NCI-H1092 (cell line): ENCODE measurements around the gene LOXL4.
"Not testable (repeated sequence)": the region's sequence is repeated elsewhere in the genome, so short reads cannot be mapped to it uniquely, and the experiment has no call there.

Experiments used
- DNase-seq: peaks from one replicate; lab custom pipeline; 2025; lab: John Stamatoyannopoulos, UW

LOXL4 gene

DNA sequence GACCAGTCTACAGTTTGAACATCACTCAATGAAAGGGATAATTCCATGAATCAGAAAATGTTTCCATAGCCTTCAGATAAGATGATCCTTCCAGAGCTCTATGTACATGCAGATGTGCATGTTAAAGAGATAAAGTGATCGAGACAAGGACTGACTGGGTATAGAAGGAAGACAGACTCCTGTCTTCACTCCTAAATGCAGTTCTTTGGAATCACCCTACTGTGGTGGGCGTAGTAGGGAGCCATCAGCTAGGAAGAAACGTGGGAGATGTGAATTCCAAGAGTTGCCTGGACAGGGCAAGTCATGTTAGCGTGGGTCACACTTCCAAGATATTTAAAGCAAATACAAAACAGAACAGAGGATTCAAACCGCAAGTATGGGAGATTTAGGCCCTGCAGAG, 23.9 kb downstream of the LOXL4 start:
- no peak for DNase-seq

DNA sequence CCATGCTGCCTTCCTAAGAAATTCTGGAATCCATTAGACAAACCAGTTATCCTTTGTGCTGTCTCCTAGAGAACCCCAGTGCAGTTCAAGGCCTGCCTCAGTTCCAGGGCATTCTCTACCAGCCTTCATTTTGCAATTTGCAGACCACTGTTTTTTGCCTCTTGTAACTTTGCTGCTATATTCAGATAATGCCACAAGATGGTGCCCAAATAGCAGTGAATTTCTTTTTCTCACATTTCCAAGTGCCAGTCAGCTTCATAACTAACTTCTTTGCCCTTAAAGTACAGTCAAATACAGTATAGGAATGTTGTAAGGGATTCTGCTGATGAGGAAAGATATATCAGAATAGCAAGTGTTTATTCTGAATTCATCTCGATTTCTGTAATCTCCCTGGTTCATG, 25.2 kb downstream of the LOXL4 start:
- DNase-seq: no peak

DNA sequence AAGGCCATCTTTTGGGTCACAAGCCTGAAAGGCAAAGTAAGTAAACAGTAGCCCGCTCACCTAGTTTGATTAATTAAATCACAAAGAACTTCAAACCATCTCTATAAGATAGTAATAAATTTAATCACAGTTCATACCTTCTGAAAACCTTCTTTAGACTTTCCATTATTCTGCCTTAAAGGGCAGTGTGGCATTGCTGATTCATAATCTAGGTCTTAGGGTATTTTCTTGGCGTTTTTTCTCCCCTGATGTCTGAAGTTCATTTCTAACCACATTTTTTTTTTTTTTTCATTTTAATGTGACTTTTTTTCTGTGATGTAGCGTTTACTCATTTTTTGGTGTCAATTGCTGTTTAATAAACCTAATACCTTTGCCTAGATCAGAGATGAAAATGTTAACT, 27.5 kb downstream of the LOXL4 start:
- no peak for DNase-seq

DNA sequence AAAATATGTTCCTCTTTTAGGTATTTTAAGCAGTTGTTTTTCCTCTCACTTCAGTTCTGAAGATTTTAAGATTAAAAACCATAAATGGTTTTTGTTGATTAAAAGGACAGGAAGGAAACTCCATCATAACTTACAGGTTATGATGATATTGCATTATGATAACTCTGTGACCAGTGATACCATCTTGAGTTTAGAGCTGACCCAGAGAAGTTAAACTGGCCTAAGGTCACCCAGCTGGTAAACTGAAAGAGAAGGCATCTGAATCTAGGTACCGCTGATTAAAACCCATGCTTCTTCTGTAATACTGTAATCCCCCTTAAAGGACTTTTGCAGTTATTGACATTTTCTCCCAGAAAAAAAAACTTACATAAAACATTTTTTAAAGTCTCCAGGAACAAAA, 29.6 kb downstream of the LOXL4 start:
- no peak for DNase-seq

DNA sequence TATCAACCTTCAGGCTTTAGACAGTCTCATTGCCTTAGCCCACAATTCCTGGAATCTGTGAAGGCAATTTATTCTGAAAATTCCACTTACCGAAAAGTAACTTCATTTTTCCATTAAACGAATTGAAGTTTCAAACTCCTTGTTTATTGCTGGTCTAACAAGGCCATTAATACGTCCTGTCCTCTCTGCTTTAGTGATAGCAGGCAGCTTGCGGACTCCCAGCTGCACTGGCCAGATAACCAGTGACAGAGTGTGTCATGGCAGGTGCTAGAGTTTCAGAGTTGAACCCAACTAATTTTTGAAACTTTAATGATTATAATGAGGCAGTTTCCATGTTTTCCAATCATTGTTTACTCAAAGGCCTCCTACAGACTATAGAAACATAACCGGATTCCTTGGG, 31.1 kb downstream of the LOXL4 start:
- DNase-seq: no peak

DNA sequence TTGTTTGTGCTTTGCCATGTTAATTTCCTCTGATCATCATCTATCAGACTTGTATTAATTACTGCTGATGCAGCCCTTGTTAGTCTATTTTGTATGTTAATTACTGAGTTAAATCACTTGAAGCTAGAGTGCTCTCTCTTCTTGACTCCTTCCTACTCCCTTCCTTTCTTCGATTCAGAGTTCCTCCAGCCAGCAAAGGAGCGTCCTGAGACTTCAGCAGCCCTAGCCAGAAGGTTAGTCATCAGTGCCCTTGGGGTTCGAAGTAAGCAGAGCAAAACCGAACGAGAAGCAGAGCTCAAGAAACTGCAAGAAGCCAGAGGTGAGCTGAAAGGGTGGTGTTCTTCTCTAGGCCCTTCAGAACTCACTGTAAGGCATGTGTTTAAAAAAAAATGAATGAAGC, 32.1 kb downstream of the LOXL4 start:
- no peak for DNase-seq

DNA sequence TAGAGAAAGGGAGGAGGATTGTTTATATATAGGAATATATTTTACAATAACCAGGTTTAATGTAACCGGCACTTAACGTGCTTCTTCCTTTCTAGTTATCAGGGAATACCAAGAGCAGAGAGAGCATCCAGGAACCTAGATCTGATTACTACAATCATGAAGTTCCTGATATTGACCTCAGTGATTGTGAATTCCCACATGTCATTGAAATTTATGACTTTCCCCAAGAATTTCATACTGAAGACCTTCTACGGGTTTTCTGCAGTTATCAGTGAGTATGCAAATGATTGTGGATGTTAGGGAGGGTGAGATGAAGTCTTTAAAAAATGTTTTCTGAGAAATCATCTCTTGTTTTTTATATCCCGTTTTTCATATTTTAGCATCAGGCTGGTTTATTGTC, 36.6 kb downstream of the LOXL4 start:
- no peak for DNase-seq

DNA sequence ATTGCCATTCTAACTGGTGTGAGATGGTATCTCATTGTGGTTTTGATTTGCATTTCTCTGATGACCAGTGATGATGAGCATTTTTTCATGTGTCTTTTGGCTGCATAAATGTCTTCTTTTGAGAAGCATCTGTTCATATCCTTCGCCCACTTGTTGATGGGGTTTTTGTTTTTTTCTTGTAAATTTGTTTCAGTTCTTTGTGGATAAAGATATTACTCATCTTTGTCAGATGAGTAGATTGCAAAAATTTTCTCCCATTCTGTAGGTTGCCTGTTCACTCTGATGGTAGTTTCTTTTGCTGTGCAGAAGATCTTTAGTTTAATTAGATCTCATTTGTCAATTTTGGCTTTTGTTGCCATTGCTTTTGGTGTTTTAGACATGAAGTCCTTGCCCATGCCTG, 39.7 kb downstream of the LOXL4 start:
- not testable (repeated sequence) for DNase-seq

DNA sequence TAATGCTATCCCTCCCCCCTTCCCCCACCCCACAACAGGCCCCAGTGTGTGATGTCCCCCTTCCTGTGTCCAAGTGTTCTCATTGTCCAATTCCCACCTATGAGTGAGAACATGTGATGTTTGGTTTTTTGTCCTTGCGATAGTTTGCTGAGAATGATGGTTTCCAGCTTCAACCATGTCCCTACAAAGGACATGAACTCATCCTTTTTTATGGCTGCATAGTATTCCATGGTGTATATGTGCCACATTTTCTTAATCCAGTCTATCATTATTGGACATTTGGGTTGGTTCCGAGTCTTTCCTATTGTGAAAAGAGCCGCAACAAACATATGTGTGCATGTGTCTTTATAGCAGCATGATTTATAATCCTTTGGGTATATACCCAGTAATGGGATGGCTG, 40.3 kb downstream of the LOXL4 start:
- DNase-seq: not testable (repeated sequence)

DNA sequence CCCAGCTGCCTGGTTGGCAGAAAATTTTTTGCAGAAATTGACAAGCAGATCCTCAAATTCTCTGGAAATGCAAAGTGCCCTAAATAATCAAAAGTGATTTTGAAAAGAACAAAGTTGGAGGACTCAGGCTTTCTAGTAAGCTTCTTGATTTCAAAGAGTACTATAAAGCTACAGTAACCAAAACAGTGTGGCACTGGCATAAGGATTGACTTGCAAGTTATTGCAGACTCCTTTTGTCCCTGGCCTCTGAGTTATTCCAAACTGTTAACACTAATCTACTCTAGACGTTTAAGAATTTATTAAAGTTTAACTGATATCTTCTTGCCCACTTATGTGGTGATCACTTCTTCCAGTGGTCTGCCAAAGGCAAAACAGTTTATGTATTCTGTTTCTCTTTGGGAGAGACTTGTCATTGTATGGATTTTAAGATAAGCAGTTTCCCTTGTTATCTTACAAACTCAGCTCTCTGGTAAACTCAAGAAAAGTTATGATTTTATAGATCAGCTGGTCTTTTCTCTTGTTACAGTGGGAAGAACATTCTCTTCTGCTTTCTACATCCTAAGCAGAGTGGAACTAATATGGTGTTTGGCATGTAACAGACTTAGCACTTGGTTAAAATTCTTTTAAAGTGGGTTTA, 41.4 kb downstream of the LOXL4 start:
- DNase-seq: no peak

DNA sequence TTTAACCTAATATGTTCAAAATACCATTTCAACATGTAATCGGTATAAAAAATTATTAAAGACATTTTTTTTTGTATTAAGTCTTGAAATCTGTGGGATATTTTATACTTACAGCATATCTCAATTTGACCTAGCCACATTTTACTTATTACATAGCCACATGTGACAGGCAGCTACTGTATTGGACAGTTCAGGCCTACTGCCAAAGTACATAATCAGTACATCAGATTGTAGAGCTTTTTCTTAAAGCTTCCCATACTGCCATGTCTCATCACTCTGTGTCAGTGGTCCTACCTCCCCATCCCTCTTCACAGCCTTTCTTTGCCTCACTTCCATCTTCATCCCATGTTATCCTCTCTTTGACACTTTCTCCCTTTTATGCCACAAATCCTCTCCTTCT, 43.0 kb downstream of the LOXL4 start:
- no peak for DNase-seq

DNA sequence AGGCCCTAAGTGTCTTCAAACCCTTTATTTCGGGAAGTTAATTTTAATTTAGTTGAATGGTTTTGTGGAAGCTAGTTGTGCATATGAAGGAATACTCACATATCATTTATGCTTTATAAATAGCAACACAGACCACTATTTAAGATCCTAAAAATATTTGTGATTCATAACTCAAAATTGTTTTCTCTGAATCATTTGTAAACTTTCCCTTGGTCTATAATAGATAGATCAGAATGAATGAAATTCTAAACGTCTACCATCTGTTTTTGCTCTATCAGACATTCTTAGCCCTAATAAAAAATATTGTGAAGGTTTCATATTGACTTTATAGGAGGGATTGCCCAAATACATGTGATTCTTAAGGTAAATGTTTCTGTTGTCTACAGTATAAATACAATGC, 43.5 kb downstream of the LOXL4 start:
- DNase-seq: no peak

DNA sequence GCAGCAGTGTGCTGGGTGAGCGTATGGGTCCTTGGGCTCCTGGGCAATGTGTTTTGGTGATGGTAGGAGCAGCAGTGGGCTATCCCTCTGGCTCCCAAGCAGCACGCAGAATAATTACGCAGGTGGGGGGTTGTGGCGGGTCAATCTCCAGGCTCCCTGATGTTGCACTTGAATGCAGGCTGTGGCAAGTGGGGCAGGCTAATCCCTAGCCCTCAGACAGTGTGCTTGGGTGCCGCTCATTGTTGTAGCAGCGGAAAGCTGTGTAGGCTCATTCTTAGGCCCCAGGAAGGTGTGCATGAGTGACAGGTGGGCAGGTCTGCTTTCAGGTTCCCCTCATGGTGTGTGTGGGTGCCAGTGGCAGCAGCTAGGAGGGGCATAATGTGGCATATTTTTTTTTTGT, 44.1 kb downstream of the LOXL4 start:
- DNase-seq: no peak

DNA sequence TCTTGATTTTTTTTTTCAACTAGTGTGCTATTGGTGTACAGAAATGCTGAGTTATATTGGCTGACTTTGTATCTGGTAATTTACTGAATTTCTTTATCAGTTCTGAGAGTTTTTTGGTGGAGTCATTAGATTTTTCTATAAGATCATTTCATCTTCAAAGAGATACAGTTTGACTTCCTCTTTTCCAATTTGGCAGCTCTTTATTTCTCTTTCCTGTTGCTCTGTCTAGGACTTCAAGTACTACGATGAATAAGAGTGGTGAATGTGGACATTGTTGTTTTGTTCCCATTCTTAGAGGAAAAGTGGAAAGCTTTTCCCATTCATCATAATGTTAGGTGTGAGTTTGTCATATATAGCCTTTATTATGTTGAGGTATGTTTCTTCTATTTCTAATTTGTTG, 50.2 kb downstream of the LOXL4 start:
- no peak for DNase-seq

DNA sequence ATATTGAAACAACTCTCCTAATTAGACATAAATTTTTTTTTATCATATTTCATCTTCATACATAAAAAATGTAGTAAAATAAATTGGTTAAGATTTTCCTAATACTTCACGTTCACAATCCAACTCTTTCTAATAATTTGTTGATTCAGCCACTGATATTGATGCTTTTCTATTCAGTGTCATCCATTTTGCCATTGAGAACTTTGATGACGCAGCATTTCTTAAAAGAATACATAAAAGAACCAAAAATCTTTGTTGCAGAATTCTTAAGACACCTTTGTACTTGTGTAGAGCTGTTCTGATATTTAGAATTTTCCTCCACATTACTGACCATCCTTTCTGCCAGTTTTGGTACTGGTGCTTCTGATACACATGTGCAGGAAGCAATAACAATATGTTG, 52.6 kb downstream of the LOXL4 start:
- no peak for DNase-seq

DNA sequence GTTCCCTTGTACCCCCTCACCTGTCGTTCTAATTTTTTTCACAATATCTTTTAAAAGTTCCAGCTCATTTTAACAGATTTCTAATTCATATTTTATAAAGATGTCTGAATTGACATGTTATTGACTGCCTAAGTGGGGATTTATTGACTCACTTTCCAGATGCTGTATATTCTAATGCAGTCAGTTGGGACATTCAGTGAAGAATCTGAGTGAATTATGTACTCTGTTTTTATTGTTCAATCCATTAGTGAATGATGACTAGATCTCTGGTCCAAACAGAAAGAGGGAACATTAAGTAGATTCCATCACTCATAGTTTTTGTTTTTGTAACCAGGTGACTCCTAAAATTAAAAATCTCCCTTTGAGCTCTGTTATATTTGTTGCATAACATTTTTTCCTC, 54.3 kb downstream of the LOXL4 start:
- DNase-seq: no peak

DNA sequence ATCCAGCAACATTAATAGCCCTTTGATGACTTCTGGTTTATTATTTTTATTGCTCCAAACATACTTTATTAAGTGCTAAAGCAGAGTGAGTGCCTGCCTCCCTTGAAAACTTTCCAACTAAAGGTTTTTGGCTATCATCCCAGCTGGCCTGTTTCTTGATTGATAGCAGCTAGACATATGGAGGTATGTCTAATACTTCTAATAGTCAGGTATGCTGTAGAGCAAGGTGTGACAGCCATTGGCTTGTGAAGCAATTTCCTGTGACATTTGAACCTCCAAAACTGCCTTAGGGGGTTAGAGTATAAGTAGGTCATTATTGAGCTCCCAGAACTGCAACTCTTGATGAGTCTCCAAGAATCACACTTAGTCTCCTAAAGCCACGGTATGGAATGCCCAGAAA, 55.8 kb downstream of the LOXL4 start:
- DNase-seq: no peak

DNA sequence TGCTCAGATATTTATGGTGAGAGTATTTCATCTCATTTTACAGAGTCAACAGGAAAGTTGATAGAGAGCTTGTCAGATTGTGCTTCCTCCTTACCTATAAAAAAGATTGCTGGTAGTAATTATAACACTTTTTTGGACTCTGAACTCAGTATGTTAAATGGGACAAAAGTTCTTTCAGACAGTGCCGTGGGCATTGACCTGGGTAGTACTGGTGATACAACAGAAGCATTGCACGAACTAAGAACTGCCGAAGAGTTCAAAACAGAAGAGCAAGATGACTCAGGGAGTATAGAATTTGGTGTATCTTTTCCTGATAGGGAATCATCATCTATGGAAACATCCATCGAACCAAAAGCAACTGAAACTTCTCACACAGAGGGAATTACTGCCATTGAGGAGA, 58.6 kb downstream of the LOXL4 start:
- no peak for DNase-seq

DNA sequence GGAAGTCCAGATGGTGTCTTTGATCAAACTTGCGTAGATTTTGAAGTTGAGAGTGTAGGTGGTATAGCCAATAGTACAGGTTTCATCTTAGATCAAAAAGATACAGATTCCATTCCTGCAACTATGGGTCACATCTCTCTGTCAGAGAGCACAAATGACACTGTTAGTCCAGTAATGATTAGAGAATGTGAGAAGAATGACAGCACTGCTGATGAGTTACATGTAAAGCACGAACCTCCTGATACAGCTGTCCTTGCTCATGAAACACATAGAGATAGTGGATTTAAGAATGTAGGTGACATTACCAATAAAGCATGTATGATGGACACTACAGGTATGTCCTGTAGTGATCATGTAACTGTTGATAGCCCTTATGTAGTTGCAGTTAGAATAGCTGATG, 59.1 kb downstream of the LOXL4 start:
- DNase-seq: no peak

DNA sequence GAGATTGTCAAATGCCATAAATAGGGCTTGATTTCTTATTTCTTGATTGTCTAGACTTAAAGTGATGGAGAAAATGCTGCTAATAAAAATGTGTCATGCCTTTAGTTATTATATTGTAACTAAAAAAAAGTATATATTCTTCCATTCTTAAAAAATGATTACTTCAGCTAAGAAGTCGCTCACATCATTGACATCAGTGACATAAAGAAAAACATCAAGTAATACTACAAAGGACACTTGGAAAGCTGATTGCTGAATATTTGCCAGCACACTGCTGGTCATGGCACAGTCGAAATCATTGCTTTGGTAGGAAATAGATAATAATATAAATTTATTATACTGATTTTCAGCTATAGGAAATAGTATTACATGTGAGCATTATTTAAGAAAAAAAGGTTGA, 62.6 kb downstream of the LOXL4 start:
- DNase-seq: no peak

DNA sequence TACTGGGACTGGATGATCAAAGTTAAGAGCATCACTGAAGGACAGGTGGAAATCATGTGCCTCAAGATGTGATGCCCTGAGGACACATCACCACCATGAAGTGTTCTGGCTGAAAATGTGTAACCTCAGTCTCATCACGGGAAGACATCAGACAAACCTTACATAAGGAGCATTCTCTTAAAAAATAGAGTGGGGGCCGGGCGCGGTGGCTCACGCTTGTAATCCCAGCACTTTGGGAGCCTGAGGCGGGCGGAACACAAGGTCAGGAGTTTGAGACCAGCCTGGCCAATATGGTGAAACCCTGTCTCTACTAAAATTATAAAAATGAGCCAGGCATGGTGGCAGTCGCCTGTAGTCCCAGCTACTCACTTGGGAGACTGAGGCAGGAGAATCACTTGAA, 65.6 kb downstream of the LOXL4 start:
- no peak for DNase-seq

DNA sequence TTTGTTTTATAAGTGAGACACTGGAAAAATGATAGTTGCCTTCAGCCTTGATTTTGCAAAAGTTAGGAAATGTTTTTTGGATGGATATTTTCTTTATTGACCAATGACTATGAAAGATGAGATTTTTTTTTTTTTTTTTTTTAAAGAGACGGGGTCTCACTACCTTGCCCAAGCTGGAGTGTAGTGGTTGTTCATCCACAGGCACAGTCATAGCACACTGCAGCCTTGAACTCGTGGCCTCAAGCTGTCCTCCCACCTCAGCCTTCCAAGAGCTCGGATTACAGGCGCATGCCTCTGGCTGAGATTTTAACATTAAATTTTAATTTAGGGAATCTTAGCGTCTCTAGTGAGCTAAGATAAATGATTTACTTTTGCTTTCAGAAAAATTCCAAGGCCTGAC, 66.2 kb downstream of the LOXL4 start:
- DNase-seq: no peak
